ENCODE results near the gene ARMC7. TPM values are rescaled to one million over a fixed set of nuclear protein-coding genes. Genes with fewer than 3 reads are reported as not detected.

Gene ARMC7
- total RNA-seq, 2 donors from 2014 or later = 6.7 to 7.9 TPM

- Histone ChIP-seq H3K4me3 (no peak overlapping the region), H3K36me3 (replicated peaks in 1 of 2; ENCODE audit: insufficient read depth in 1 of 2, low read depth in 2 of 2) (no peaks in the 10 kb centered on the region), H3K9me3 (no peaks in the 10 kb centered on the region), H3K4me1 (peaks cover 15% of the 10 kb centered on the region), H3K27me3 (no peaks in the 10 kb centered on the region), H3K27ac (no peak overlapping the region)
- intact Hi-C loops (cut with DNase I) = no loop called here
- 76 to 86% methylated on average over 12 to 14 of the region's 14 CpGs for WGBS, 2 donors
- no peak for DNase-seq
- no peak for ATAC-seq
- TF ChIP-seq CTCF (IDR thresholded peaks at IDR 0.05) (no peak), POLR2A (IDR thresholded peaks at IDR 0.05) (no peak)
These were observed 5.9 kb upstream of the ARMC7 start for GRCh38 chr17:75103601-75104554.

GRCh38 chr17:75105126-75106080 is 4.4 kb upstream of the ARMC7 start:
- Histone ChIP-seq H3K36me3 (replicated peaks in 1 of 2; ENCODE audit: insufficient read depth in 1 of 2, low read depth in 2 of 2) (no peaks in the 10 kb centered on the region), H3K4me1 (peaks cover 23% of the 10 kb centered on the region), H3K9me3 (no peaks in the 10 kb centered on the region), H3K27ac (peak overlapping the region in 2 of 4 donors; percentile 3 to 10), H3K27me3 (no peaks in the 10 kb centered on the region), H3K4me3 (no peak overlapping the region)
- intact Hi-C loops (cut with DNase I) = no loop called here
- DNase-seq (peak; percentile 71 to 76 (median 73)), ATAC-seq (peak; percentile 68)
- TF ChIP-seq CTCF (IDR thresholded peaks at IDR 0.05) (peak; percentile 73 to 87 (median 77)), POLR2A (IDR thresholded peaks at IDR 0.05) (no peak)
- 30 to 44% methylated on average over 13 to 20 of the region's 20 CpGs for WGBS, 2 donors

GRCh38 chr17:75108193-75108592 is 1.6 kb upstream of the ARMC7 start:
- Histone ChIP-seq H3K9me3 (no peaks in the 10 kb centered on the region), H3K27me3 (no peaks in the 10 kb centered on the region), H3K4me3 (no peak overlapping the region), H3K4me1 (peaks cover 33% of the 10 kb centered on the region), H3K27ac (no peak overlapping the region), H3K36me3 (replicated peaks in 1 of 2; ENCODE audit: insufficient read depth in 1 of 2, low read depth in 2 of 2) (no peaks in the 10 kb centered on the region)
- intact Hi-C loops (cut with DNase I) = no loop called here
- DNase-seq = no peak
- ATAC-seq = no peak
- WGBS, 2 donors = 89% methylated on average over 2 of the region's 2 CpGs; no CpG with 5 or more reads in 1 of the 2 donors
- TF ChIP-seq CTCF (IDR thresholded peaks at IDR 0.05) = no peak
- no peak for TF ChIP-seq POLR2A (IDR thresholded peaks at IDR 0.05)

- Histone ChIP-seq H3K4me1 (peaks cover 37% of the 10 kb centered on the region), H3K9me3 (no peaks in the 10 kb centered on the region), H3K4me3 (no peak overlapping the region), H3K36me3 (replicated peaks in 1 of 2; ENCODE audit: insufficient read depth in 1 of 2, low read depth in 2 of 2) (no peaks in the 10 kb centered on the region), H3K27ac (peak overlapping the region in 1 of 4 donors; percentile 65), H3K27me3 (no peaks in the 10 kb centered on the region)
- ATAC-seq (no peak), DNase-seq (no peak)
- WGBS, 2 donors = 29 to 56% methylated on average over 4 to 22 of the region's 22 CpGs
- intact Hi-C loops (cut with DNase I) = no loop called here
- TF ChIP-seq POLR2A (IDR thresholded peaks at IDR 0.05) (no peak), CTCF (IDR thresholded peaks at IDR 0.05) (no peak)
These were observed 743 bp upstream of the ARMC7 start for GRCh38 chr17:75109046-75109406.

All from body of pancreas (tissue), 4 donors.